Stimulated activated CD8-positive, alpha-beta memory T cell treated with anti-CD3 and anti-CD28 coated beads, Interleukin-7, amount 100 ng/mL, for 4 hours (primary cell): Measurements from ENCODE around the gene DLAT.
"Not testable (repeated sequence)": the region's sequence is repeated elsewhere in the genome, so short reads cannot be mapped to it uniquely, and the experiment has no call there.

ENCODE experiments used
- DNase-seq, 2 donors: peaks; one replicate each; pipeline ENCODE4 v3.0.0-alpha.2; 2020; ENCODE audit warnings: low read depth in 2 of 2

Gene DLAT

GRCh38 chr11:112049777-112050176 is 24.6 kb downstream of the DLAT start:
- no peak for DNase-seq

DNA sequence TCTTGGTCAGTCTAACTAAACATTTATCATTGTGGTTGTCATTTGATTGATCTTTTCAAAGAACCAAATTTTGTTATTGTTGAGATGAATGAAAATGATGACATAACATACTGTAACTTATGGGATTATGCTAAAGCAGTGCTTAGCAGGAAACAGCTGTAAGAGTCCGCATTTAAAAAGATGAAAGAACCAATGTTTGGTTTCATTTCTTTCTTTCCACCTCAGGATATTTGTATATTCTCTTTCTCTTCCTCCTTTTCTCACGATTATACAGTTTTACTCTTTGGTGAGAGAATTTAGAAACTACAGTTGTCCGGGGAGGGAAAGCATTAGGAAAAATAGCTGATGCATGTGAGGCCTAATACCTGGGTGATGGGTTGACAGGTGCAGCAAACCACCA is 25.5 kb downstream of the DLAT start:
- no peak for DNase-seq

DNA sequence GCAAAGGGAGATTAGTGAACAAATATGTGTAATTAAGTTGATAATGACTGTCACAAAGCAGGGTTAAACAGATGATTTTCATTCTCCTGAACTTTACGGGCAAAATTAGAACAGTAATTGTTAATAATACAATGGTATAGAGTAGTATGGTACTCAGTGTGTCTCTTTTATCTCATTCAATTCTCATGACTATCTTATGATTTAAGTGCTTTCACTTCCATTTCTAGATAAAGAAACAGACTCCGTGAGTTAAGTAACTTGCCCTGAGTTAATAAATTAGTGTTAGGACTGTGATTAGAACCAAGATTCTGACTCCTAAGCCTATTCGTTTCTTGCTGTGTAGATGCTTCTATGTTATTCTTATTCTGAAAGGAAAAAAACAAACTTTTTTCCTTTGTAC is 26.6 kb downstream of the DLAT start:
- no peak for DNase-seq

- no peak for DNase-seq
Observed at GRCh38 chr11:112057170-112057569, 32.0 kb downstream of the DLAT start.

DNA sequence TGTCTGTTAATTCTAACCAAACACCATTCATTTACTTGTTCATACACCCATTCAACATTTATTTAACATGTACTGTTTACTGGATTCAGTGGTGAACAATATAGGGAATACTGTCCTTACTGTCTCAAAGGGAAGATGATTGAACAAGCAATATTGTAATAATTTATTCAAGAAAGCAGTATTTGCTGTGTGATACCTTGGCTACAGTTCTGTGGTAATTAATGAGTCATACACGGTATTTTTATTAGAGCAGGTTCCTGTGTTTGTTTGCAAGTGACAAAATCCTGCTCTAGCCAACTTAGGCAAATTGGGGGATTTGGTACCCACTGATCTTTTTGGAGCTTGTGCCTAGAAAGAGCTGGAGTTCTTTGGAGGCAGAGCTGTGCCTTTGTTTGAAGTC is 32.9 kb downstream of the DLAT start:
- DNase-seq = no peak

GRCh38 chr11:112062923-112063322 is 37.7 kb downstream of the DLAT start:
- no peak for DNase-seq

DNA sequence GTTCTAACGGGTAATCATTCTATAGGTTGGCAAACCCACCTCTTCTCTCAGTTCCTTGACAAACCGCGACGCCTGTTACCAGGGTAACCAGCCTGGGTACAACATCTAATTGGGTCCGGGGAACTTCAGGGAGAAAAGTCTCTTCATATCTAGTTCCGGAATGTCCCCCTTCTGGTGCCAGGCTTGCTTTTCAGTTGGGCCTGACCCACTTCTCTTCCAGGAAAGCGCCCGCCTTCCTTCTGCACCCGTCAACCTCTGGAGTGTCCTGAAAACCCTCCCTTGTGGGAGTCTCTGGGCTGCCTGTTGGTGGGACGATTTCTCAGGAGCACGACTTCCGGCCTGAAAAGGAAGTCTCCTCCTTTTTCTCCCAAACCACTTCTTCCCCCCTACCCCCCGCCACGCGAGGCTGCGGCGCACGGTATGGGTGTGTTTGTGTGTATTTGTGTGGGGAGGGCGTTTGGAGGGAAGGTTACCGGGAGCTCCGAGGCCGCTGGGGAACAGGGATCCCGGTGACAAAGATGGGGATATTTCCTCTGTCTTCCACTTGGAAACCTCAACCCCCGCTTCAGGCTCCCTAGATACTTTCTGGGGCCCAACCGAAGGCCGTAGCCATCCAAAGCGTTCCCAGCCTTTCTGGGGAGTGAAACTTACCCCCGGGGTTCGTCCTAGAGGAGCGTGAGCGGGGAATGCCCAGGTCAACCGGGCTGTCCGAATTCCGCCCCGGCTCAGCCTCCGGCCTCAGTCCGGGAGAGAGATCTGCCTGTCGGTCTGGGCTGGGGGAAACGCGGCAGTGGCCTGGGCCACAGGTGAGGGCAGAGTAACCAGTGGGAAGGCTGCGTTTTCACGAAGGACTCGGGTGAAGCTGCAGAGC is 49.0 kb downstream of the DLAT start, which contains the start of the genes NKAPD1 and PIH1D2:
Gene NKAPD1 (plus strand): TSS at position 359 of the 871 bp plus-strand sequence. CDS start 1,276 bp downstream, outside the sequence.
Gene PIH1D2 (minus strand): TSS at position 77 of the 871 bp plus-strand sequence. CDS start 843 bp downstream, outside the sequence.
- peak; percentile 66 to 76 for DNase-seq

GRCh38 chr11:112082729-112083128 is 57.5 kb downstream of the DLAT start:
- no peak for DNase-seq

GRCh38 chr11:112085822-112086421 is 60.7 kb downstream of the DLAT start:
- peak; percentile 2 to 19 for DNase-seq

- peak; percentile 90 to 93 for DNase-seq
Observed at GRCh38 chr11:112086422-112087191, 61.4 kb downstream of the DLAT start, which contains the start of the genes SDHD and TIMM8B. Gene SDHD (plus strand): TSS chr11:112086873. CDS start chr11:112086908, 35 bp downstream. Gene TIMM8B (minus strand): TSS chr11:112086756. CDS start chr11:112086723, 33 bp downstream.

DNA sequence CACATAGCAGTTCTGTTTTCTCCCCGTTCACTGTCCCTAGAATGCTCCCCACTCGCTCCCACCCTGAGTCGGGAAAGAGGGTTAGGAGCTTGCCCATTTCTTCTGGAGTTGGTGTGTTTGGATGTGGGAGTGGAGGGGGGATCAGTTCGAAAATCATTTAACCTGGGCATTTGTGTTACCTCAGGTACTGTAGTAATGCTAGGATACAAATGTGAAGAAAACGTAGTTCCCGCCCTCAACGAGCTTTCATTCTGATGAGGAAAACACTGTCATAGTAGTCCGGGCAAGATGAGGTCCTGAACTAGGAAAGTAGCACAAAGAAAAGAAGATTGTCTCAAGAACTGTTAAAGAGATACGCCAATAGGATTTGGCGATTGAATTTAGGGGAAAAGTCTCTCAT is 62.0 kb downstream of the DLAT start:
- no peak for DNase-seq

DNA sequence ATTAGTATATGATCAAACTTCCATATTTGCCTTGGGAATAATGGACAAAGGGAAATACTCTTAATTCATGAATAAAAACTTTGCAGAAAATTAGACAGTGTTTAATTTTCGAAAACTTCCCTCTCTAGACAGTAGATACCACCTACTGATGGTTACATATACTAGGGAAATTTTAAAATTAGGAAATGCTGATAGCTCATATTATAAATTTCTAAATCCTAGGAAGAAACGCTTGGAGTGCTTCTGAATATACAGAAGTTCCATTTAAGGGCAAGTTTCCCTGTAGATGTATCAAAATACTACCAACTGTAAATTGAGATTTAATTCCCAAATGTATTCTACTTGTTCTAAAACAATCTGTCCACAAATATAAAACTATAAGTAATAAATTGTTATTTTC is 70.1 kb downstream of the DLAT start:
- not testable (repeated sequence) for DNase-seq

- no peak for DNase-seq
Observed at GRCh38 chr11:112096194-112096593, 71.0 kb downstream of the DLAT start.

- no peak for DNase-seq
Observed at GRCh38 chr11:112097734-112098528, 72.7 kb downstream of the DLAT start.

DNA sequence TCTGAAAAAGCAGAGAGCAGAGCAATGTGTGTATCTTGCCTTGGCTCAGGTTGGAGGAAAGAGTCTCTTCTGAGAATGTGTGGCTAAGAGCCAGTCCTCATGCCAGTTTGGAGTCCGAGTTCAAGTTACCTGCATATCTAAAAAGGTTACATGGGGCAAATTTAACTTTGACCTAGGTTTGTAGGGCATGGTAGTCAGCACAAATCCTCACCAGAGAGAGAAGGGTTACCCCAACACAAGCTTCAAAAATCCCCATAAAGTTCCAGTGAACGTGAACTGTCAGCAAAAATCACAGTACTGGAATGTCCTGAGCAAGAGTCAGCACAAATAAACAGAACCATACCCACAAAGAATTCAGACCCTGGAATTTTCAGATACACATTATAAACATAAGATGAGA is 75.3 kb downstream of the DLAT start:
- DNase-seq = no peak

DNA sequence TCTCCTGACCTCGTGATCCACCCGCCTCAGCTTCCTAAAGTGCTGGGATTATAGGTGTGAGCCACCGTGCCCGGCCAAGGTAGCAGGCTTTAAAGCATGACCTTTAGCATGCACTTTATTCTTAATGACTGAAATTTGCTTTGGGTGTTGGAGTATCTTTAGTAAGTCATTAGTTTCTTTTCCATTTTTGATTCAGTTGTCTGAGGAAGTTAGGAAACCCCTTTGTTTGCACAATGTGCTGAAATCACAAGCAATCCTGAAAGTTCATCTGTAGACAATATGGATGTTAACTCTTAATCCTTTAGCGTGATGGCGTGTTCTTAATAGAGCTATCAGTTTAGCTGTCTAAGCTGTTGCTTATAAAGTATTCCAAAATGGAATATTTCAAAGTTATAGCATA is 78.2 kb downstream of the DLAT start:
- no peak for DNase-seq

- DNase-seq = no peak
Observed at GRCh38 chr11:112106070-112106469, 80.9 kb downstream of the DLAT start.
